ENCODE data around the gene APC2. TPM values are rescaled to one million over a fixed set of nuclear protein-coding genes. Genes with fewer than 3 reads are reported as not detected.

APC2 gene
- total RNA-seq, 2 experiments from 2014 or later: 0.57 to 5.5 TPM

- H3K27ac ChIP-seq (ENCODE audit: low read depth, low read length, poor library complexity, severe bottlenecking): no peak overlapping the region
- H2AFZ ChIP-seq (ENCODE audit: low read length): no peak overlapping the region
- H3K4me1 ChIP-seq (ENCODE audit: insufficient read depth, low read length, poor library complexity, severe bottlenecking): peaks cover 14% of the 10 kb centered on the region
- H3K9me3 ChIP-seq (ENCODE audit: low read length): no peaks in the 10 kb centered on the region
- no peak overlapping the region for H3K4me3 ChIP-seq (ENCODE audit: low read depth, low read length, poor library complexity, severe bottlenecking)
- H3K79me2 ChIP-seq (ENCODE audit: insufficient read depth, low read depth, low read length): no peaks in the 10 kb centered on the region
- no peak for DNase-seq (ENCODE audit: low spot score)
- no peaks in the 10 kb centered on the region for H3K36me3 ChIP-seq (ENCODE audit: insufficient read depth, low read length)
- intact Hi-C loops (cut with micrococcal nuclease; ENCODE audit: unreplicated experiment): no loop called here
- POLR2A ChIA-PET: no interaction called here
- no peak overlapping the region for H3K4me2 ChIP-seq (ENCODE audit: low read length)
- no peaks in the 10 kb centered on the region for H3K9me2 ChIP-seq (ENCODE audit: insufficient read depth, low read length)
- H4K20me1 ChIP-seq (ENCODE audit: insufficient read depth, low read length): peaks cover 7% of the 10 kb centered on the region; the same call in 1 of the 2 replicates
- CTCF ChIA-PET (ENCODE audit: unreplicated experiment): no interaction called here
- TF ChIP-seq CTCF (conservative IDR thresholded peaks at IDR 0.05; ENCODE audit: low read length) (no peak), EZH2phosphoT487 (IDR thresholded peaks at IDR 0.05; ENCODE audit: borderline replicate concordance, low read depth, low read length) (no peak)
- BruUV-seq (replicated peaks): no TSS peak
Measured at GRCh38 chr19:1466461-1467214, 16.7 kb downstream of the APC2 start.

- Histone ChIP-seq H3K4me2 (ENCODE audit: low read length) (no peak overlapping the region), H3K9me3 (ENCODE audit: low read length) (no peaks in the 10 kb centered on the region), H3K4me1 (ENCODE audit: insufficient read depth, low read length, poor library complexity, severe bottlenecking) (peaks cover 16% of the 10 kb centered on the region), H3K36me3 (ENCODE audit: insufficient read depth, low read length) (no peaks in the 10 kb centered on the region), H3K4me3 (ENCODE audit: low read depth, low read length, poor library complexity, severe bottlenecking) (no peak overlapping the region), H3K79me2 (ENCODE audit: insufficient read depth, low read depth, low read length) (no peaks in the 10 kb centered on the region), H3K9me2 (ENCODE audit: insufficient read depth, low read length) (no peaks in the 10 kb centered on the region), H2AFZ (ENCODE audit: low read length) (no peak overlapping the region), H4K20me1 (ENCODE audit: insufficient read depth, low read length) (peaks cover 7% of the 10 kb centered on the region; the same call in 1 of the 2 replicates), H3K27ac (ENCODE audit: low read depth, low read length, poor library complexity, severe bottlenecking) (no peak overlapping the region)
- no peak for DNase-seq (ENCODE audit: low spot score)
- intact Hi-C loops (cut with micrococcal nuclease; ENCODE audit: unreplicated experiment): no loop called here
- CTCF ChIA-PET (ENCODE audit: unreplicated experiment): no interaction called here
- TF ChIP-seq EZH2phosphoT487 (IDR thresholded peaks at IDR 0.05; ENCODE audit: borderline replicate concordance, low read depth, low read length): no peak
- BruUV-seq (replicated peaks): no TSS peak
- POLR2A ChIA-PET: no interaction called here
Measured at GRCh38 chr19:1467215-1467489, 17.2 kb downstream of the APC2 start.

GRCh38 chr19:1467490-1468273 lies 17.8 kb downstream of the APC2 start:
- BruUV-seq (replicated peaks): no TSS peak
- Histone ChIP-seq H3K4me3 (ENCODE audit: low read depth, low read length, poor library complexity, severe bottlenecking) (no peak overlapping the region), H3K79me2 (ENCODE audit: insufficient read depth, low read depth, low read length) (no peaks in the 10 kb centered on the region), H3K4me2 (ENCODE audit: low read length) (no peak overlapping the region), H3K9me2 (ENCODE audit: insufficient read depth, low read length) (no peaks in the 10 kb centered on the region), H3K9me3 (ENCODE audit: low read length) (no peaks in the 10 kb centered on the region), H3K36me3 (ENCODE audit: insufficient read depth, low read length) (no peaks in the 10 kb centered on the region), H2AFZ (ENCODE audit: low read length) (no peak overlapping the region), H3K27ac (ENCODE audit: low read depth, low read length, poor library complexity, severe bottlenecking) (no peak overlapping the region), H3K4me1 (ENCODE audit: insufficient read depth, low read length, poor library complexity, severe bottlenecking) (peaks cover 16% of the 10 kb centered on the region), H4K20me1 (ENCODE audit: insufficient read depth, low read length) (peaks cover 7% of the 10 kb centered on the region; the same call in 1 of the 2 replicates)
- ChIA-PET CTCF (ENCODE audit: unreplicated experiment) (no interaction called here), POLR2A (no interaction called here)
- intact Hi-C loops (cut with micrococcal nuclease; ENCODE audit: unreplicated experiment): no loop called here
- no peak for TF ChIP-seq CTCF (conservative IDR thresholded peaks at IDR 0.05; ENCODE audit: low read length)
- TF ChIP-seq EZH2phosphoT487 (IDR thresholded peaks at IDR 0.05; ENCODE audit: borderline replicate concordance, low read depth, low read length): no peak
- DNase-seq (ENCODE audit: low spot score): no peak
